Tibial nerve (tissue), 4 donors: ENCODE results near the gene RHCE. TPM values are rescaled to one million over a fixed set of nuclear protein-coding genes. Genes with fewer than 3 reads are reported as not detected.

Experiments used
- DNase-seq, 2 donors: peaks; one replicate each; pipeline ENCODE4 v3.0.0-alpha.2; 2019; ENCODE audit warnings: low spot score in 2 of 2
- H3K27ac ChIP-seq, 4 donors: fragments of 200-600 bp; sonication (generic) in 3 of 4; one replicate each; pipeline ENCODE4 v1.5.1; 2017 to 2019; ENCODE audit warnings: mild to moderate bottlenecking in 1 of 4
- H3K27me3 ChIP-seq, 2 donors: fragments of 200-600 bp; sonication (generic) in 1 of 2; one replicate each; pipeline versions ENCODE4 v1.5.1 to v1.6.0; 2017 to 2019
- H3K36me3 ChIP-seq, 3 donors: fragments of 200-600 bp; sonication (generic); one replicate each; pipeline ENCODE4 v1.5.1; 2018 to 2019
- H3K4me1 ChIP-seq, 4 donors: fragments of 200-600 bp; sonication (generic) in 3 of 4; one replicate each; pipeline ENCODE4 v1.5.1; 2017 to 2019
- H3K4me3 ChIP-seq, 4 donors: fragments of 200-600 bp; sonication (generic) in 3 of 4; one replicate each; pipeline ENCODE4 v1.5.1; 2017 to 2019; ENCODE audit warnings: mild to moderate bottlenecking in 1 of 4, moderate library complexity in 1 of 4
- H3K9me3 ChIP-seq, 4 donors: fragments of 200-600 bp; sonication (generic) in 3 of 4; one replicate each; pipeline ENCODE4 v1.5.1; 2017 to 2019
- EP300 ChIP-seq, 2 donors: sonication (generic); formaldehyde crosslinking; IDR thresholded peaks; one replicate each; pipeline ENCODE4 v1.6.1; 2017; ENCODE audit warnings: antibody characterized with exemption in 2 of 2, mild to moderate bottlenecking in 1 of 2
- POLR2A ChIP-seq, 2 donors: fragments of 450-650 bp; IDR thresholded peaks; one replicate each; pipeline ENCODE4 v1.6.1; 2017; ENCODE audit warnings: antibody characterized with exemption in 2 of 2, mild to moderate bottlenecking in 2 of 2, moderate library complexity in 2 of 2
- WGBS, 2 donors: methylation state at CpG; one replicate each; pipeline ENCODE4 v1.1.5; 2018; 5-methylcytosine and 5-hydroxymethylcytosine counted together
- total RNA-seq, 4 donors: library from RNA; depleted of rRNA; stranded (reverse); fragments of >200 nt; gene quantifications; one replicate each; pipeline ENCODE4 v1.1.0, GENCODE V29; 2016
- TF ChIP-seq, protein P1 (sequence below), 5 experiments: fragments of 200-600 bp in 3 of 5; fragments of 450-650 bp in 2 of 5; sonication (generic) in 3 of 5; IDR thresholded peaks; one replicate each; pipeline ENCODE4 v1.5.1; 2016 to 2019; ENCODE audit warnings: antibody characterized with exemption in 5 of 5, mild to moderate bottlenecking in 3 of 5, moderate library complexity in 2 of 5

Gene RHCE
- total RNA-seq, 4 donors from 2014 or later = 0.22 TPM; not detected in 3

DNA sequence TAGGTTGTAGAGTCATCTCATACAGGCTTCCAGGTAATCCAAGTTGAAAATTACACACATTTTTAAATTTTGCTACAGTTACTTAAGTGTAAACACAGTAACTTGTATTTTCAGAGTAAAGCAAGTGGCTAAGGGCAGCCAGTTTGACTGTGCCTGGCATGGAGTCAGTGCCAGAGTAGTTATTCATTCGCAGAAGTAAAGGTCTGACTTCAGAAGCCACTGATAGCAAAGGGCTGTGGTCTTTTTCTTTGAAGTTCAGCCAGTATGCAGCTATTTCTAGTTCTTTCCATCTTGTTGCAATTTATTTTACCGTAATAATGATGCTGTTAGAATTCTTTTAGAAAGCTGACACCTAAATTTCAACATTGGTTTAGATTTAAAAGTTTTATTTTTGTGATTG lies 73.1 kb downstream of the RHCE start:
- Histone ChIP-seq H3K27me3 (no peaks in the 10 kb centered on the region), H3K4me3 (no peak overlapping the region), H3K27ac (no peak overlapping the region), H3K4me1 (peaks cover 0 to 11% (median 0%) of the 10 kb centered on the region in 4 donors), H3K36me3 (peaks cover 0 to 87% (median 2%) of the 10 kb centered on the region in 3 donors), H3K9me3 (no peaks in the 10 kb centered on the region)
- DNase-seq = no peak
- 86 to 87% methylated on average over 2 of the region's 2 CpGs for WGBS, 2 donors
- TF ChIP-seq POLR2A (IDR thresholded peaks at IDR 0.05) (no peak), EP300 (IDR thresholded peaks at IDR 0.05) (no peak)
- TF ChIP-seq, protein P1, sequence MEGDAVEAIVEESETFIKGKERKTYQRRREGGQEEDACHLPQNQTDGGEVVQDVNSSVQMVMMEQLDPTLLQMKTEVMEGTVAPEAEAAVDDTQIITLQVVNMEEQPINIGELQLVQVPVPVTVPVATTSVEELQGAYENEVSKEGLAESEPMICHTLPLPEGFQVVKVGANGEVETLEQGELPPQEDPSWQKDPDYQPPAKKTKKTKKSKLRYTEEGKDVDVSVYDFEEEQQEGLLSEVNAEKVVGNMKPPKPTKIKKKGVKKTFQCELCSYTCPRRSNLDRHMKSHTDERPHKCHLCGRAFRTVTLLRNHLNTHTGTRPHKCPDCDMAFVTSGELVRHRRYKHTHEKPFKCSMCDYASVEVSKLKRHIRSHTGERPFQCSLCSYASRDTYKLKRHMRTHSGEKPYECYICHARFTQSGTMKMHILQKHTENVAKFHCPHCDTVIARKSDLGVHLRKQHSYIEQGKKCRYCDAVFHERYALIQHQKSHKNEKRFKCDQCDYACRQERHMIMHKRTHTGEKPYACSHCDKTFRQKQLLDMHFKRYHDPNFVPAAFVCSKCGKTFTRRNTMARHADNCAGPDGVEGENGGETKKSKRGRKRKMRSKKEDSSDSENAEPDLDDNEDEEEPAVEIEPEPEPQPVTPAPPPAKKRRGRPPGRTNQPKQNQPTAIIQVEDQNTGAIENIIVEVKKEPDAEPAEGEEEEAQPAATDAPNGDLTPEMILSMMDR (IDR thresholded peaks at IDR 0.05) = no peak

DNA sequence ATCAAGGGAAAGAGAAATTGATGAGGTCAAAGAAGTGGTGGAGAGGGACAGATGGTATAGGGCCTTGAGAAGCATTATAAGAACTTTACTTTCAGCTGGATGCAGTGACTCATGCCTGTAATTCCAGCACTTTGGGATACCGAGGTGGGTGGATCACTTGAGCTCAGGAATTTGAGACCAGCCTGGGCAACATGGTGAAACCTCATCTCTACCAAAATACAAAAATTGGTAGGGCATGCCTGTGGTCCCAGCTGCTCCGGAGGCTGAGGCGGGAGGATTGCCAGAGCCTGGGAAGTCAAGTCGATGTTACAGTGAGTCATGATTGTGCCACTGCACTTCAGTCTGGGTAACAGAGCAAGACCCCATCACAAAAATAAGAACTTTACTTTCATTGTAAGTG lies 76.8 kb downstream of the RHCE start:
- Histone ChIP-seq H3K27ac (no peak overlapping the region), H3K4me1 (peaks cover 0 to 46% (median 16%) of the 10 kb centered on the region in 4 donors), H3K36me3 (peaks cover 0 to 55% (median 2%) of the 10 kb centered on the region in 3 donors), H3K4me3 (no peak overlapping the region), H3K9me3 (no peaks in the 10 kb centered on the region), H3K27me3 (no peaks in the 10 kb centered on the region)
- WGBS, 2 donors = 68 to 86% methylated on average over 4 of the region's 4 CpGs
- TF ChIP-seq EP300 (IDR thresholded peaks at IDR 0.05) = no peak
- TF ChIP-seq POLR2A (IDR thresholded peaks at IDR 0.05) = no peak
- TF ChIP-seq, protein P1 (IDR thresholded peaks at IDR 0.05) = no peak
- DNase-seq = no peak

DNA sequence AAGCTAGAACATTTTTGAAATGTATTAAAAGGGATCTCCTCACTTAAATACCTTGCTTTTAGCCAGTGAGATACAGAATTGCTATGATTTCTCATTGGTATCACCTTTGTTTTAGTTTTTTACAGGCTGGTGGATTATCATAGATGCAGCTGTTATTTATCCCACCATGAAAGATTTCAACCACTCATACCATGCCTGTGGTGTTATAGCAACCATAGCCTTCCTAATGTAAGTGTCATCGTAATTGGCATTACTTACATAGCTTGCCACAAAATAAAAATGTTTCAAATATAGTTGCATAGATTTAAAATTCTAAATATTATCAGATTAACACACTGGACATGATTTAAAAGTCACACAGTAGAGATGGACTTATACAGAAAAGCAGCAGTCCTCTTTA lies 77.8 kb downstream of the RHCE start:
- Histone ChIP-seq H3K4me1 (peaks cover 0 to 46% (median 16%) of the 10 kb centered on the region in 4 donors), H3K4me3 (no peak overlapping the region), H3K27ac (no peak overlapping the region), H3K27me3 (no peaks in the 10 kb centered on the region), H3K9me3 (no peaks in the 10 kb centered on the region), H3K36me3 (peaks cover 0 to 48% (median 2%) of the 10 kb centered on the region in 3 donors)
- TF ChIP-seq, protein P1 (IDR thresholded peaks at IDR 0.05) = no peak
- no peak for TF ChIP-seq EP300 (IDR thresholded peaks at IDR 0.05)
- no peak for TF ChIP-seq POLR2A (IDR thresholded peaks at IDR 0.05)
- no peak for DNase-seq
- WGBS, 2 donors = 86% methylated on average over 1 of the region's 1 CpG

DNA sequence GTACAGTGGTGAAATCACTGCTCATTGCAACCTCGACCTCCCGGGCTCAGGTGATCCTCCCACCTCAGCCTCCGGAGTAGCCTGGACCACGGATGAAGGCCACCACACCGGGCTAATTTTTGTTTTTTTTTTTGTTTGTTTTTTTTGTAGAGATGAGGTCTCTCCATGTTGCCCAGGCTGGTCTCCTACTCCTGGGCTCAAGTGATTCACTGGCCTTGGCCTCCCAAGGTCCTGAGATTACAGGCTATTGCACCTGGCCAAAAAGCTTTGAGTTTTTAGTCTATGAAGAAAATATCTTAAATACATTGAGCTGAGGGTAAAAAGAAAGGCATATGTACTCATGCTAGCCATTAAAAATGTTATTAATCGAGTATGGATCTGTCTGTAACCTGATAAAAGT lies 78.9 kb downstream of the RHCE start:
- 81 to 87% methylated on average over 6 of the region's 6 CpGs for WGBS, 2 donors
- DNase-seq = no peak
- TF ChIP-seq EP300 (IDR thresholded peaks at IDR 0.05) (no peak), POLR2A (IDR thresholded peaks at IDR 0.05) (no peak)
- TF ChIP-seq, protein P1 (IDR thresholded peaks at IDR 0.05) = no peak
- H3K9me3 ChIP-seq = no peaks in the 10 kb centered on the region
- H3K4me3 ChIP-seq = no peak overlapping the region
- peaks cover 0 to 46% (median 16%) of the 10 kb centered on the region in 4 donors for H3K4me1 ChIP-seq
- H3K27me3 ChIP-seq = no peaks in the 10 kb centered on the region
- H3K36me3 ChIP-seq = peaks cover 0 to 40% (median 2%) of the 10 kb centered on the region in 3 donors
- no peak overlapping the region for H3K27ac ChIP-seq

DNA sequence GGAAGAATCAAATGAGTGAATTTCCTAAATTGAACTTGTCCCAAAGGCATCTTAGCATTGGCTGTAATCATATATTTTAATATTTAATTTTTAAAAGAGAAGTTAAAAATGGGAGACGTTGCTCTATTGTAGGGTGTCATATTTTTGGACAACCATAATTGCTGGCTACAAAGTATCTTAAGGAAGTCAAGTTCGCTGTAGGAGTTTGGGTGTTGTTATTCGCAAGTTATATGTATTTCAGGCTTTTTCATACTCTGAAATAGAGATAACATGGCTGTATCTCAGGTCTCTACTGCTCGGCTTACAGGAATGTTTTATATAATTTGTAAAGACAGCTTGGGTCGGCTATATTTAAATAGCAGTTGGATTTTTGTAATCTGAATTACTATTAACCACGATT lies 81.6 kb downstream of the RHCE start:
- peaks cover 0 to 40% (median 16%) of the 10 kb centered on the region in 4 donors for H3K4me1 ChIP-seq
- H3K27me3 ChIP-seq = no peaks in the 10 kb centered on the region
- peak overlapping the region; percentile 71 to 93 (median 85) for H3K4me3 ChIP-seq
- H3K36me3 ChIP-seq = peaks cover 0 to 13% (median 0%) of the 10 kb centered on the region in 3 donors
- no peak for DNase-seq
- H3K9me3 ChIP-seq = no peaks in the 10 kb centered on the region
- no peak for TF ChIP-seq POLR2A (IDR thresholded peaks at IDR 0.05)
- TF ChIP-seq EP300 (IDR thresholded peaks at IDR 0.05) = no peak
- TF ChIP-seq, protein P1 (IDR thresholded peaks at IDR 0.05) = no peak
- WGBS, 2 donors = 0% methylated on average over 6 of the region's 6 CpGs
- H3K27ac ChIP-seq = peak overlapping the region; percentile 76 to 97 (median 94)
